IMR-90 (cell line): ENCODE measurements around the gene DNM2.

Experiments used
- BHLHE40 ChIP-seq: fragments of 150-350 bp; IDR thresholded peaks from 2 replicates; pipeline ENCODE4 v1.6.1; 2016; ENCODE audit warnings: mild to moderate bottlenecking, low read depth, low read length
- POLR2A ChIP-seq: IDR thresholded peaks from 2 replicates; pipeline ENCODE4 v1.6.1; 2012; ENCODE audit warnings: mild to moderate bottlenecking, low read depth, low read length
- TF ChIP-seq, protein P1 (sequence below): conservative IDR thresholded peaks from 2 replicates; pipeline ENCODE4 v1.5.1; 2012; ENCODE audit warnings: mild to moderate bottlenecking, low read depth, low read length, improper control_type of control experiment
- TF ChIP-seq, protein P2 (sequence below): fragments of 150-350 bp; IDR thresholded peaks from 2 replicates; pipeline ENCODE4 v1.6.1; 2017; ENCODE audit warnings: mild to moderate bottlenecking, antibody characterized with exemption, low read length, low read depth

DNA sequence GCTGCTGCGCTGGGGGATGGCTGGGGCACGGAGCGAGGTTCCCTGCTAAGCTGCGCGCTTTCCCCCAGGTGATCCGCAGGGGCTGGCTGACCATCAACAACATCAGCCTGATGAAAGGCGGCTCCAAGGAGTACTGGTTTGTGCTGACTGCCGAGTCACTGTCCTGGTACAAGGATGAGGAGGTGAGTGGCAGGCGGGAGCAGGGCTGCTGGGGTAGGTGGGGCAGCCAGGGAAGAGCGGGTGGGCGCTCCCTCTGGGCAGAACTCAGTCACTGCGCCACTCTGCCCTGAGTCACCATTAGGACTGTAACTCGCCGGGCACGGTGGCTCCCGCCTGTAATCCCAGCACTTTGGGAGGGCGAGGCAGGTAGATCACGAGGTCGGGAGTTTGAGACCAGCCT, 94.3 kb downstream of the DNM2 start:
- TF ChIP-seq, protein P1, sequence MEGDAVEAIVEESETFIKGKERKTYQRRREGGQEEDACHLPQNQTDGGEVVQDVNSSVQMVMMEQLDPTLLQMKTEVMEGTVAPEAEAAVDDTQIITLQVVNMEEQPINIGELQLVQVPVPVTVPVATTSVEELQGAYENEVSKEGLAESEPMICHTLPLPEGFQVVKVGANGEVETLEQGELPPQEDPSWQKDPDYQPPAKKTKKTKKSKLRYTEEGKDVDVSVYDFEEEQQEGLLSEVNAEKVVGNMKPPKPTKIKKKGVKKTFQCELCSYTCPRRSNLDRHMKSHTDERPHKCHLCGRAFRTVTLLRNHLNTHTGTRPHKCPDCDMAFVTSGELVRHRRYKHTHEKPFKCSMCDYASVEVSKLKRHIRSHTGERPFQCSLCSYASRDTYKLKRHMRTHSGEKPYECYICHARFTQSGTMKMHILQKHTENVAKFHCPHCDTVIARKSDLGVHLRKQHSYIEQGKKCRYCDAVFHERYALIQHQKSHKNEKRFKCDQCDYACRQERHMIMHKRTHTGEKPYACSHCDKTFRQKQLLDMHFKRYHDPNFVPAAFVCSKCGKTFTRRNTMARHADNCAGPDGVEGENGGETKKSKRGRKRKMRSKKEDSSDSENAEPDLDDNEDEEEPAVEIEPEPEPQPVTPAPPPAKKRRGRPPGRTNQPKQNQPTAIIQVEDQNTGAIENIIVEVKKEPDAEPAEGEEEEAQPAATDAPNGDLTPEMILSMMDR: no peak
- TF ChIP-seq BHLHE40: no peak
- no peak for TF ChIP-seq POLR2A
- TF ChIP-seq, protein P2, sequence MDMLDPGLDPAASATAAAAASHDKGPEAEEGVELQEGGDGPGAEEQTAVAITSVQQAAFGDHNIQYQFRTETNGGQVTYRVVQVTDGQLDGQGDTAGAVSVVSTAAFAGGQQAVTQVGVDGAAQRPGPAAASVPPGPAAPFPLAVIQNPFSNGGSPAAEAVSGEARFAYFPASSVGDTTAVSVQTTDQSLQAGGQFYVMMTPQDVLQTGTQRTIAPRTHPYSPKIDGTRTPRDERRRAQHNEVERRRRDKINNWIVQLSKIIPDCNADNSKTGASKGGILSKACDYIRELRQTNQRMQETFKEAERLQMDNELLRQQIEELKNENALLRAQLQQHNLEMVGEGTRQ: no peak
